Limb (tissue), 2 donors: Measurements from ENCODE around the gene PRIMA1.
"Not testable (repeated sequence)": the region's sequence is repeated elsewhere in the genome, so short reads cannot be mapped to it uniquely, and the experiment has no call there.

Experiments used
- DNase-seq, 2 donors: peaks; one replicate each; pipeline ENCODE4 v3.0.0-alpha.2; 2016; ENCODE audit errors: extremely low spot score in 2 of 2

PRIMA1 gene, protein sequence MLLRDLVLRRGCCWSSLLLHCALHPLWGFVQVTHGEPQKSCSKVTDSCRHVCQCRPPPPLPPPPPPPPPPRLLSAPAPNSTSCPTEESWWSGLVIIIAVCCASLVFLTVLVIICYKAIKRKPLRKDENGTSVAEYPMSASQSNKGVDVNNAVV

DNA sequence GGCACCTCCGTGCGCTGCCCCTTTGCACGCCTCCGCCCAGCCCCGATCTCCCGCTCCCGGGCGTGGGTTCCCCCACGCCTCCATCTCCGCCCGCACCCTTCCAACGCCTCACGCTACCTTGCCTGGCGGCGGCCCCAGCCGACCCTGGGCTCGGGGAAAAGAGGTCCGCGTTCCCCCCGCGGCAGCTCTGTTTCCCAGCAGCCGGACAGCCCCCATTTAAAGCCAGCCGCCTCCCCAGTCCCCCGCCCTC, at the start of gene PRIMA1:
PRIMA1 (minus strand) TSS at position 193 of the 250 bp plus-strand sequence. CDS start 767 bp downstream, outside the sequence.
- DNase-seq: no peak

GRCh38 chr14:93834699-93835371, 46.5 kb upstream of the PRIMA1 start:
- DNase-seq: no peak

DNA sequence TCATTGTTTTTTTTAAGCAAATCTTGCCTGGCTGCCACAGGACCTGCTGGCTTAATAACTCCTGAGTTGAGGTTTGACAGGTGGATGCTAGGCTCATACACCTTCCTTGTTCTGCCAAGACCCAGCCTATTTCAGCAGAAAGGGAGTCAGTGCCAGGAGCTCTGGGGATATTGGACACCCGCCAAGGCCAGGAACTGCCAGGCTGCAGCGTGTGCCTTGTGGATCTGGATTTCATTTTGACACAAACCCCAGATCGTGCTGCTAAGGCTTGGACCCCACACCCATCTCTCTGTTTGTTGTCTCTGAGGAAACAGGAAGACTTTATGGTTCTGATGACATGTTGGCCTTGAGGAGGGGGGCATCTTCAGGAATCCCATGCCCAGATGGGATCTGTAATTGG, 44.4 kb upstream of the PRIMA1 start:
- DNase-seq: peak in 1 of 2 donors; percentile 62

GRCh38 chr14:93832081-93832480, 43.8 kb upstream of the PRIMA1 start:
- DNase-seq: no peak

DNA sequence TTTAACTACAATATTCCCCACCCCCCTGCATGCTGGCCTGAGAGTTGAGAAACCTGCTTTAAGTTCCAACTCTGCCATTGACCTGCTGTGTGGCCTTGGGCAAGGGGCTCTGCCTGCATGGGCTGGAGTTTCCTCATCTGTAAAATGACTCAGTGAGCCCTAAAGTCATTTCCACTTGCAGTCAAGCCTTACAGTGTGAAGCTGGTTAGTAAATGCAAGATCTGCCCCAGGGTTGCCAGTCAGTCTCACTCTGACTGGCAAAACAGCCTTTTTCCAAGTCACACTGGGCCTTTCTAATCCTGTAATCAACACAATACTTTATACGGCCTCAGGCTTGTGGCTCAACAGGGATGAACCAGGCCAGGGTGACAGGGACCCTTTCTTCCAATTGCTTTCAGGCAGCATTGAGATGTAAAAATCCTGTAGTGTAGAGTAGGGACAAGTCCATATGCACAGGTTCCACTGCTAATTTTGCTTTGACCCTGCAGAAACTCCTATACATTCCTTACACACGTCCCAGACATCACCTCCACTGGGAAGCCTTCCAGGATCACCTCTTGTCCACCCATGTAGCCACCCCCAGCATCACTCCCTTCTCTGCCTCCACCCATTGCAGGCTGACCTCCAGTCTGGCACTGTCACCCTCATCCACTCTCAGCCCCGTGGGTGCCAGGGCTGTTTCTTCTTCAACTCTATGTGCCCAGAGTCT, 42.6 kb upstream of the PRIMA1 start:
- DNase-seq: no peak

GRCh38 chr14:93829839-93830481, 41.7 kb upstream of the PRIMA1 start:
- DNase-seq: no peak

GRCh38 chr14:93825235-93825553, 36.9 kb upstream of the PRIMA1 start:
- DNase-seq: no peak

- DNase-seq: no peak
Measured at GRCh38 chr14:93824518-93825234, 36.4 kb upstream of the PRIMA1 start.

DNA sequence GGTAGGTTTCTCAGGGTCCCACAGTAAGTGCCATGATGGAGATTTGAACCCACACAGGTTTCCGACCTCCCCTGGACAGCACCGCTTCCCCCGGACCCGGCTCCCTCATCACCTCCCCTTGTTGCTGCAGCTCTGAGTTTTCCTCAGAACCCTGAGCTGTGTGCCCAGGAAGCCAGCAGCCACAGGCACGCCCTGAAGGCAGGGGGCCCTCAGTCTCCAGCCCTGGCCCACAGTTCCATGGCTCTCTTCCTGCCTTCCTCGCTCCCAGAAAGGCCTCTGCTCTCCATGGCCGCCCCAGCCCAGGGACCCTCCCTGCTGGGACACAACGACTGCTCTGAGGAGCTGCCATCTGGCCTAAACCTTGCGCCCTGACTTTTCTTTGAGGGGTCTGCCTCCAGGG, 35.8 kb upstream of the PRIMA1 start:
- no peak for DNase-seq

GRCh38 chr14:93821051-93821450, 32.8 kb upstream of the PRIMA1 start:
- no peak for DNase-seq

DNA sequence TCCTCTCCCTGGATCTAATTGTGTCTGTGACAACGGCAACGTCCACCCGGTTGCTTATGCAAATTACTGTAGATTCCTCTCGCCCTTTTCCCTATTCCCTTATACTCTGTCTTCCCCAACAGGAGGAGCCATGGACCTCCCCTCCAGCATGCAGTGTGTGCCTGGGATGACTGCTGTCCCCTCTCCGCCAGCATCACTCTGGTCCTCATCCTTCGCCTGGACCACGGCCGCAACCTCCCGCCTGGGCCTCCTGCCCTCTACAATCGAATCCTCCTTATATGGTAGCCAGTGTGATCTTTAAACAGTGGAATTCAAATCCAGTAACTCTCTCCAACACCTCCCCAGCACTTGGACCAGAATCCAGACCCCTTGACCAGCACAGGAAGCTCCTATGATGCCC, 30.6 kb upstream of the PRIMA1 start:
- DNase-seq: no peak

DNA sequence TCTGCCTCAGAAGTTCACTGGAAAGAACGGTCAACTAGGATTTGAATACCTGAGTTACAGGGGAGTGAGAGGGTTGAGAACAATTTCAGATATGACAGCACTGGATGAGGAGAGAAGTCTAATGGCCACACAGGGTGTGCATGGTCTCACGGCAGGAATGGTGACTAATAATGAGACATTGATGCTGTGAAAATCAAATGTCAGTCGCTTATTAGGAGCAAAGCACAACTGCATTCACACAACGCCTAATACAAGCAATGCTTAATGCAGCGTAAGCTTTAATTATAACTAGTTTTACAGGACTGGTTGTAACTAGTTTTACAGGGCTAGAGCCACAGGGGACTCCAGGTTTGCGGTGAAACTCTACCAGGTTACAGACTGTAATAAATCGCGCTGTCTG, 23.4 kb upstream of the PRIMA1 start:
- DNase-seq: no peak

- no peak for DNase-seq
Measured at GRCh38 chr14:93811020-93811419, 22.7 kb upstream of the PRIMA1 start.

GRCh38 chr14:93809491-93810420, 21.5 kb upstream of the PRIMA1 start:
- DNase-seq: not testable (repeated sequence)

DNA sequence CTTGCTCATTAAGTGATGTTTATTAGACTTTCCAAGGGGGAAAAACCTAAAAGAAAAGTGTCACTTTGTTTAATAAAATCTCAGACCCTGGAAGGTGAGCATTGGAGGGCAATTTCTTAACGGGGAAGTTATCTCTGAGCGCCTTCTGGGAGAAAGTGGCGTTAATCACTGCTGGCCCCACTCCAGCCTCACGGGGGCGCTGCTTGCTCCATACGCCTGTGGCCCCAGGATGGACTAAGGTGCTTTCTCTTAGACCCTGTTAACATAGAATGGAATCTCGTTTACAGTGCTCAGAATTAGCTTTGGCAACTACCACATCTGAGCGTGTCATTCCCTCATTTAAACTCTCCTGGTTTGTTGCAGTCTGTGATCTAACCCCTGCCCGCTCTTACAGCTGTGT, 16.4 kb upstream of the PRIMA1 start:
- no peak for DNase-seq

- no peak for DNase-seq
Measured at GRCh38 chr14:93803408-93804318, 15.4 kb upstream of the PRIMA1 start.

DNA sequence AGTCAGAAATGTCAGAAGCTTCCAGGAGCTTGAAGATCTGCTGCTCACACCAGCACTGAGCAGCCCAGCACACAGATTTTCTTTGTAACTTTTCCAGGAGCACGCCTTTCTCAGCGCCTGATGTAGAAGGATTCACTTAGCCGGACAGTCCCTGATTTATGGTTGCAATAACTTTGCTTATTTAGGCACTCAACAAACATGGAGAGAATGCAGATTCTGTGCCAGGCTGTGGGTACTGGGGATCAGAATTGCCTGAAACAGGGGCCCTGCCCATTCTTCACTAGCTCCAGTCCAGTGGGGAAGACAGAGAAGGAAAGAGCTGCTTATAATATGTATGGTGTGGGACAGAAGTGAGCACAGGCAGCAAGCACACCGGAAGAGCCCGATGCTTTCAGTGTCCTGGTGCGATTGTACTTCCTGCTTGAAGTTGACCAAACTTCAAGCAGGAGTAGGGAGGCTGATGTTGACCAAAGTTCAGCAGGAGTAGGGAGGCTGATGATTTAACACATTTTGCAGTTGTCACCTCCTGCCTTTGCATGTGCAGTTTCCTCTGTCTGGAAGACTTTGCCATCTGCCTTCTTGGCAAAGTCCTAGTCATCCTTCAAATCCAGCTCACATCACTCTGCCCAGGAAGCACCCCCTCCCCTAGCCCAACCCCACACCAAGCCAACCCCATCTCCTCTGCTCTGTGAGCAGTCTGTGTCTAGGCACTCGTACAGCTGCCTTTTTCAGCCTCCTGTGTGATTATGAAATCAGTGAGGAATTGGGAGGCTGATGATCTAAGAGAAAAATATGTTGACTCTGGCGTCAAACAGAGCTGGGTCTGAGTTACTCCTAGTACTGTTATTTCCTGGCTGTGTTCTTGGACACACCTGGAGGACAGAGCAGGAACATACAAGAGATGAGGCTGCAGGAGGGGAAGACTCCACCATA, 12.0 kb upstream of the PRIMA1 start:
- DNase-seq: no peak

DNA sequence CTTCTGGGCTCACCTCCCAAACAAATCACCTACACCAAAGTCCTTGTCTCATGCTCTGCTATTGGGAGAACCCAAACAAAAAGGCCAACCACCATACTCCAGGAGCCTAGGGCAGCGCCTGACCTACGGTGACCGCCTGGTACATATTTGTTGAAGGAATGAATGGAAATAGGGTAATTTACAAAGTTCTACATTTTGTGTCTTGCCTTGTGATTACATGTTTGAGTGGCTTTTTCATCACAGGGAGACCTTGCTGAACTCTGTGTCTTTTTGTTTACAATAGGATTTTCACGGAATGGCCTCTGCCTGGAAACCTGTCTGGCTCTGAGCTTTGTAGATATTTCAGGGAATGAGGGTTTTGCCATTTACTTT, 11.3 kb upstream of the PRIMA1 start:
- no peak for DNase-seq

GRCh38 chr14:93797536-93797935, 9.3 kb upstream of the PRIMA1 start:
- no peak for DNase-seq
